HEK293 (cell line): Measurements from ENCODE around the gene B4GALNT4.

Experiments used
- CTCF ChIA-PET: fragments of 350-600 bp; formaldehyde crosslinking; extraction: SDS; loops from one replicate; lab custom pipeline; 2021; ENCODE audit warnings: antibody characterized with exemption; lab: Yijun Ruan, JAX
- POLR2A ChIA-PET: fragments of 300-600 bp; formaldehyde crosslinking; extraction: SDS; loops from one replicate; lab custom pipeline; 2020; ENCODE audit warnings: antibody characterized with exemption, inconsistent platforms; lab: Yijun Ruan, JAX
- H3K27ac ChIP-seq: fragments of 200-500 bp; sonication (Bioruptor generic); 2 replicates; pipeline ENCODE4 v1.5.1; 2014; ENCODE audit warnings: low read depth, low read length, control low read depth, inconsistent platforms; ENCODE audit errors: extremely low read depth
- H3K36me3 ChIP-seq, 2 experiments: fragments of 200-500 bp in 1 of 2; sonication (Bioruptor generic) in 1 of 2; 1 replicate in 1 of 2; 2 replicates in 1 of 2; pipeline ENCODE4 v1.5.1; 2014 to 2017; ENCODE audit warnings: inconsistent platforms in 2 of 2, low read length in 2 of 2; ENCODE audit not compliant: control insufficient read depth in 2 of 2, insufficient read depth in 1 of 2
- H3K4me1 ChIP-seq: fragments of 200-500 bp; sonication (Bioruptor generic); 2 replicates; pipeline ENCODE4 v1.5.1; 2014; ENCODE audit warnings: mild to moderate bottlenecking, low read length, inconsistent platforms; ENCODE audit not compliant: control insufficient read depth, insufficient read depth
- H3K4me3 ChIP-seq: 2 replicates; pipeline ENCODE4 v1.5.1; 2011; ENCODE audit warnings: low read depth, mild to moderate bottlenecking, control low read depth, low read length, moderate library complexity
- H3K9me3 ChIP-seq: fragments of 200-500 bp; sonication (Bioruptor generic); 2 replicates; pipeline ENCODE4 v1.5.1; 2014; ENCODE audit warnings: low read depth, low read length, inconsistent platforms; ENCODE audit not compliant: control insufficient read depth, insufficient read depth
- GLIS1 ChIP-seq: fragments of 450-650 bp; formaldehyde crosslinking; IDR thresholded peaks from 2 replicates; pipeline ENCODE4 v1.5.1; 2016; ENCODE audit warnings: missing biosample characterization, missing genetic modification characterization
- HOXD13 ChIP-seq: sonication (generic); formaldehyde crosslinking; IDR thresholded peaks from 2 replicates; pipeline ENCODE4 v1.8.0; 2022; ENCODE audit warnings: missing genetic modification reagents, borderline replicate concordance
- KLF1 ChIP-seq: fragments of 450-650 bp; formaldehyde crosslinking; IDR thresholded peaks from 2 replicates; pipeline ENCODE4 v1.5.1; 2016; ENCODE audit warnings: missing biosample characterization, missing genetic modification characterization
- OSR2 ChIP-seq: fragments of 450-650 bp; formaldehyde crosslinking; IDR thresholded peaks from 2 replicates; pipeline ENCODE4 v1.5.1; 2016; ENCODE audit warnings: missing biosample characterization, missing genetic modification characterization
- SP2 ChIP-seq: fragments of 450-650 bp; formaldehyde crosslinking; IDR thresholded peaks from 2 replicates; pipeline ENCODE4 v1.5.1; 2016; ENCODE audit warnings: missing biosample characterization, missing genetic modification characterization
- SP3 ChIP-seq: fragments of 450-650 bp; formaldehyde crosslinking; IDR thresholded peaks from 2 replicates; pipeline ENCODE4 v1.5.1; 2016; ENCODE audit warnings: missing biosample characterization, missing genetic modification characterization
- YY1 ChIP-seq: fragments of 450-650 bp; formaldehyde crosslinking; IDR thresholded peaks from 2 replicates; pipeline ENCODE4 v1.5.1; 2018; ENCODE audit warnings: missing biosample characterization, missing genetic modification characterization
- ZBTB17 ChIP-seq: fragments of 450-650 bp; formaldehyde crosslinking; IDR thresholded peaks from 2 replicates; pipeline ENCODE4 v1.5.1; 2016; ENCODE audit warnings: missing biosample characterization, missing genetic modification characterization
- ZBTB7A ChIP-seq: fragments of 450-650 bp; formaldehyde crosslinking; IDR thresholded peaks from 2 replicates; pipeline ENCODE4 v1.5.1; 2016; ENCODE audit warnings: low read depth, missing biosample characterization, missing genetic modification characterization
- ZFP3 ChIP-seq: fragments of 450-650 bp; formaldehyde crosslinking; IDR thresholded peaks from 2 replicates; pipeline ENCODE4 v1.5.1; 2016; ENCODE audit warnings: low read depth, missing biosample characterization, missing genetic modification characterization
- ZNF146 ChIP-seq: fragments of 450-650 bp; formaldehyde crosslinking; IDR thresholded peaks from 2 replicates; pipeline ENCODE4 v1.5.1; 2016; ENCODE audit warnings: missing biosample characterization, missing genetic modification characterization
- ZNF169 ChIP-seq: fragments of 450-650 bp; formaldehyde crosslinking; IDR thresholded peaks from 2 replicates; pipeline ENCODE4 v1.5.1; 2016; ENCODE audit warnings: missing biosample characterization, missing genetic modification characterization
- ZNF202 ChIP-seq: fragments of 450-650 bp; formaldehyde crosslinking; IDR thresholded peaks from 2 replicates; pipeline ENCODE4 v1.5.1; 2016; ENCODE audit warnings: missing biosample characterization, missing genetic modification characterization, borderline replicate concordance
- ZNF239 ChIP-seq: fragments of 450-650 bp; formaldehyde crosslinking; IDR thresholded peaks from 2 replicates; pipeline ENCODE4 v1.5.1; 2016; ENCODE audit warnings: missing biosample characterization, missing genetic modification characterization
- ZNF324 ChIP-seq: fragments of 450-650 bp; formaldehyde crosslinking; IDR thresholded peaks from 2 replicates; pipeline ENCODE4 v1.5.1; 2016; ENCODE audit warnings: missing biosample characterization, missing genetic modification characterization
- ZNF416 ChIP-seq: fragments of 450-650 bp; formaldehyde crosslinking; IDR thresholded peaks from 2 replicates; pipeline ENCODE4 v1.5.1; 2016; ENCODE audit warnings: missing biosample characterization, missing genetic modification characterization
- ZNF510 ChIP-seq: fragments of 450-650 bp; formaldehyde crosslinking; IDR thresholded peaks from 2 replicates; pipeline ENCODE4 v1.5.1; 2018; ENCODE audit warnings: mild to moderate bottlenecking, missing genetic modification characterization, missing biosample characterization; ENCODE audit not compliant: insufficient replicate concordance
- ZNF558 ChIP-seq: fragments of 450-650 bp; formaldehyde crosslinking; IDR thresholded peaks from 2 replicates; pipeline ENCODE4 v1.5.1; 2016; ENCODE audit warnings: missing biosample characterization, missing genetic modification characterization
- ZNF561 ChIP-seq: fragments of 450-650 bp; IDR thresholded peaks from 2 replicates; pipeline ENCODE4 v1.5.1; 2018; ENCODE audit warnings: missing biosample characterization, missing genetic modification characterization, borderline replicate concordance
- ZNF585B ChIP-seq: fragments of 450-650 bp; formaldehyde crosslinking; IDR thresholded peaks from 2 replicates; pipeline ENCODE4 v1.5.1; 2016; ENCODE audit warnings: missing biosample characterization, missing genetic modification characterization
- ZNF658 ChIP-seq: fragments of 450-650 bp; formaldehyde crosslinking; IDR thresholded peaks from 2 replicates; pipeline ENCODE4; 2016; ENCODE audit warnings: missing biosample characterization, missing genetic modification characterization
- ZNF707 ChIP-seq: fragments of 450-650 bp; formaldehyde crosslinking; IDR thresholded peaks from 2 replicates; pipeline ENCODE4 v1.5.1; 2016; ENCODE audit warnings: missing biosample characterization, missing genetic modification characterization
- TF ChIP-seq, protein P1 (sequence below): fragments of 450-650 bp; formaldehyde crosslinking; IDR thresholded peaks from 2 replicates; pipeline ENCODE4 v1.5.1; 2016; ENCODE audit warnings: missing biosample characterization, missing genetic modification characterization
- TF ChIP-seq, protein P2 (sequence below): fragments of 450-650 bp; formaldehyde crosslinking; IDR thresholded peaks from 2 replicates; pipeline ENCODE4 v1.5.1; 2016; ENCODE audit warnings: missing biosample characterization, missing genetic modification characterization, borderline replicate concordance
- TF ChIP-seq, protein P3 (sequence below): fragments of 450-650 bp; formaldehyde crosslinking; IDR thresholded peaks from 2 replicates; pipeline ENCODE4 v1.5.1; 2017; ENCODE audit warnings: missing biosample characterization, missing genetic modification characterization
- TF ChIP-seq, protein P4 (sequence below): fragments of 450-650 bp; formaldehyde crosslinking; IDR thresholded peaks from 2 replicates; pipeline ENCODE4 v1.5.1; 2016; ENCODE audit warnings: missing biosample characterization, missing genetic modification characterization, low read depth
- TF ChIP-seq, protein P5 (sequence below): fragments of 450-650 bp; formaldehyde crosslinking; IDR thresholded peaks from 2 replicates; pipeline ENCODE4 v1.5.1; 2017; ENCODE audit warnings: missing biosample characterization, missing genetic modification characterization

The B4GALNT4 gene

DNA sequence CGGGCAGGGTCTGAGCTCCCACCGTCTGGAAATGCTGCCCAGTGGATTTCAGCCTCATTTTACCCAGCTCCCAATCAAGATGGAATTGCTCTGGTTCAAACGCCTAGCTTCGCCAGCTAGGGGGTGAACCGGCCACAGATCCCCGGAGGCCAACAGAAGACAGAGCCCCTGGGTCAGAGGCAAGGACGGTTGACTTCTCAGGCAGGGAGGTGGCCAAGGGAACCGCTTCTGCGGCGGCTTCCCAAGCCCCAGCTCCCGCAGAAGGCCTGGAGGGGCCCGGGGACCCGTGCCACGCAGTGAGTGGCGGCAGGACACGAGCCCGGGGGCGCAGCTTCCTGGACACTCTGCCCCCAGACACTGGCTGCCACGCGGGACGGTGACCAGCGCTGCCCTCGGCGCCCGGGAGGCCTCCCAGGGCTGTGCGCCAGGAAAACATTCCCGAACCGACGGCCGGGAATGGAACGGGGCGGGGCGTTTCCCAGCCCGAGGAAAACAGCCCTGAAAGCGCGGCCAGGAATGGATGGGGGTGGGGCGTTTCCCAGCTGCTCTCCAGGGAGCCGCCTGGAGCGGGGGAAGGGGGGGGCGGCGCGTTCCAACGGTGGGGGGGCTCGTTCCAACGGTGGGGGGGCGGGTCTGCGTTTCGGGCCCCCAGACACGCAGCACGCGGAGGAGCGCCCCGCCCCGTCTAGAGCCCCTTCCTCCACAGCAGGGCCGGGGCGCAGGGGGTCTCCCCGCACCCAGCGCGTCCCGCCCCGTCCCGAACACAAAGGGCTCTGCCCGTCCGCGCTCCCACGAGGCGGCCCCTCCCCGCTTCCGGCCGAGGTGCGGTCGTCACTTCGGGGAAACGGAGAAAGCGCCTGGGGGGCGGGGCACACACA, 13.5 kb upstream of the B4GALNT4 start (continued):
- TF ChIP-seq SP3 (tag by site-specific recombination) (peak; percentile 40), GLIS1 (tag by site-specific recombination) (peak; percentile 86), ZNF239 (tag by site-specific recombination) (no peak), SP2 (peak; percentile 44), YY1 (tag by site-specific recombination) (no peak), ZNF146 (tag by site-specific recombination) (no peak), KLF1 (peak; percentile 62), ZBTB7A (tag by site-specific recombination) (peak; percentile 58; the same call in 1 of the 2 replicates), OSR2 (tag by site-specific recombination) (peak; percentile 61), HOXD13 (CRISPR knock-in tag) (no peak), ZBTB17 (tag by site-specific recombination) (peak; percentile 29; the same call in 1 of the 2 replicates), ZNF324 (no peak)

DNA sequence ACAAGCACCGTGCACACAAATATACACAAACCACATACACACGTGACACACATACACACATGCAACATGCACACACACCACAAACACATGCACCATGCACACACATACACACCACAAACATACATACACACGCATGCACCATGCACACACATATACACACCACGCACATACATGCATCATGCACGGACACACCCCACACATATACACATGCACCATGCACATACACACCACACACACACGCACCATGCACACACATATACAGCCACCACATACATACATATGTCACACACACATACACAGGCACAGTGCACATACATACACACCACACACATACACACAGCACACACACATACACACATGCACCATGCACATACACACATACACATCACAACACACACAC, 12.7 kb upstream of the B4GALNT4 start:
- Histone ChIP-seq H3K27ac (no peak overlapping the region), H3K36me3 (no peaks in the 10 kb centered on the region), H3K4me1 (no peaks in the 10 kb centered on the region), H3K9me3 (no peaks in the 10 kb centered on the region), H3K4me3 (no peak overlapping the region)
- TF ChIP-seq ZNF707 (tag by site-specific recombination): no peak
- no peak for TF ChIP-seq ZNF658 (tag by site-specific recombination)
- no peak for TF ChIP-seq ZFP3 (tag by site-specific recombination)
- TF ChIP-seq, protein P1, sequence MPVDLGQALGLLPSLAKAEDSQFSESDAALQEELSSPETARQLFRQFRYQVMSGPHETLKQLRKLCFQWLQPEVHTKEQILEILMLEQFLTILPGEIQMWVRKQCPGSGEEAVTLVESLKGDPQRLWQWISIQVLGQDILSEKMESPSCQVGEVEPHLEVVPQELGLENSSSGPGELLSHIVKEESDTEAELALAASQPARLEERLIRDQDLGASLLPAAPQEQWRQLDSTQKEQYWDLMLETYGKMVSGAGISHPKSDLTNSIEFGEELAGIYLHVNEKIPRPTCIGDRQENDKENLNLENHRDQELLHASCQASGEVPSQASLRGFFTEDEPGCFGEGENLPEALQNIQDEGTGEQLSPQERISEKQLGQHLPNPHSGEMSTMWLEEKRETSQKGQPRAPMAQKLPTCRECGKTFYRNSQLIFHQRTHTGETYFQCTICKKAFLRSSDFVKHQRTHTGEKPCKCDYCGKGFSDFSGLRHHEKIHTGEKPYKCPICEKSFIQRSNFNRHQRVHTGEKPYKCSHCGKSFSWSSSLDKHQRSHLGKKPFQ (tag by site-specific recombination): peak; percentile 79; the same call in 1 of the 2 replicates
- TF ChIP-seq, protein P2, sequence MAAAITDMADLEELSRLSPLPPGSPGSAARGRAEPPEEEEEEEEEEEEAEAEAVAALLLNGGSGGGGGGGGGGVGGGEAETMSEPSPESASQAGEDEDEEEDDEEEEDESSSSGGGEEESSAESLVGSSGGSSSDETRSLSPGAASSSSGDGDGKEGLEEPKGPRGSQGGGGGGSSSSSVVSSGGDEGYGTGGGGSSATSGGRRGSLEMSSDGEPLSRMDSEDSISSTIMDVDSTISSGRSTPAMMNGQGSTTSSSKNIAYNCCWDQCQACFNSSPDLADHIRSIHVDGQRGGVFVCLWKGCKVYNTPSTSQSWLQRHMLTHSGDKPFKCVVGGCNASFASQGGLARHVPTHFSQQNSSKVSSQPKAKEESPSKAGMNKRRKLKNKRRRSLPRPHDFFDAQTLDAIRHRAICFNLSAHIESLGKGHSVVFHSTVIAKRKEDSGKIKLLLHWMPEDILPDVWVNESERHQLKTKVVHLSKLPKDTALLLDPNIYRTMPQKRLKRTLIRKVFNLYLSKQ: no peak
- TF ChIP-seq KLF1: no peak
- TF ChIP-seq, protein P3, sequence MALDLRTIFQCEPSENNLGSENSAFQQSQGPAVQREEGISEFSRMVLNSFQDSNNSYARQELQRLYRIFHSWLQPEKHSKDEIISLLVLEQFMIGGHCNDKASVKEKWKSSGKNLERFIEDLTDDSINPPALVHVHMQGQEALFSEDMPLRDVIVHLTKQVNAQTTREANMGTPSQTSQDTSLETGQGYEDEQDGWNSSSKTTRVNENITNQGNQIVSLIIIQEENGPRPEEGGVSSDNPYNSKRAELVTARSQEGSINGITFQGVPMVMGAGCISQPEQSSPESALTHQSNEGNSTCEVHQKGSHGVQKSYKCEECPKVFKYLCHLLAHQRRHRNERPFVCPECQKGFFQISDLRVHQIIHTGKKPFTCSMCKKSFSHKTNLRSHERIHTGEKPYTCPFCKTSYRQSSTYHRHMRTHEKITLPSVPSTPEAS (tag by site-specific recombination): peak; percentile 75
- TF ChIP-seq ZNF585B (tag by site-specific recombination): no peak
- ChIA-PET POLR2A (interaction anchor here (1.1 to 1.8 kb wide), 2 partner anchors 149 to 150 kb away, joined by 3 to 8 read pairs; partner anchors contain the start of genes BET1L, RIC8A and RNH1), CTCF (interaction anchor here (0.6 to 2.2 kb wide), 3 partner anchors 92 to 163 kb away, joined by 3 to 18 read pairs (median 9); no protein-coding TSS in a partner anchor)

DNA sequence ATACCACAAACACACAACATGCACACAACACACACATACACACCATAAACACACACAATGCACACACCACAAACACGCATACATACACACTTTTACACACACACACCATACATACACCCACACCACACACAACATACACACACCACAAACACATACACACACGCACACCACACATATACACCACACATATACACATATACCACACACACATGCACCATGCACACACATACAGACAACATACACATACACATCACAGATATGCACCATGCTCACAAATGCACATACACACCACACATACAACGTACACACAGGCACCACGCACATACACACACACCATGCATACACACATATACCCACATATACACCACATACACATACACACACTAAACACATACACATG, 11.7 kb upstream of the B4GALNT4 start:
- CTCF ChIA-PET: no interaction called here
- TF ChIP-seq ZNF561 (tag by site-specific recombination): no peak
- TF ChIP-seq, protein P4, sequence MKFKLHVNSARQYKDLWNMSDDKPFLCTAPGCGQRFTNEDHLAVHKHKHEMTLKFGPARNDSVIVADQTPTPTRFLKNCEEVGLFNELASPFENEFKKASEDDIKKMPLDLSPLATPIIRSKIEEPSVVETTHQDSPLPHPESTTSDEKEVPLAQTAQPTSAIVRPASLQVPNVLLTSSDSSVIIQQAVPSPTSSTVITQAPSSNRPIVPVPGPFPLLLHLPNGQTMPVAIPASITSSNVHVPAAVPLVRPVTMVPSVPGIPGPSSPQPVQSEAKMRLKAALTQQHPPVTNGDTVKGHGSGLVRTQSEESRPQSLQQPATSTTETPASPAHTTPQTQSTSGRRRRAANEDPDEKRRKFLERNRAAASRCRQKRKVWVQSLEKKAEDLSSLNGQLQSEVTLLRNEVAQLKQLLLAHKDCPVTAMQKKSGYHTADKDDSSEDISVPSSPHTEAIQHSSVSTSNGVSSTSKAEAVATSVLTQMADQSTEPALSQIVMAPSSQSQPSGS (tag by site-specific recombination): no peak
- TF ChIP-seq ZNF169 (tag by site-specific recombination): 0 out of 2 replicates have a peak, but pooled peaks have one; percentile 14
- no peak for TF ChIP-seq ZNF416
- no peak for TF ChIP-seq ZNF510
- TF ChIP-seq ZBTB17 (tag by site-specific recombination): no peak
- TF ChIP-seq ZNF202: no peak
- TF ChIP-seq ZNF558 (tag by site-specific recombination): no peak
- TF ChIP-seq, protein P5, sequence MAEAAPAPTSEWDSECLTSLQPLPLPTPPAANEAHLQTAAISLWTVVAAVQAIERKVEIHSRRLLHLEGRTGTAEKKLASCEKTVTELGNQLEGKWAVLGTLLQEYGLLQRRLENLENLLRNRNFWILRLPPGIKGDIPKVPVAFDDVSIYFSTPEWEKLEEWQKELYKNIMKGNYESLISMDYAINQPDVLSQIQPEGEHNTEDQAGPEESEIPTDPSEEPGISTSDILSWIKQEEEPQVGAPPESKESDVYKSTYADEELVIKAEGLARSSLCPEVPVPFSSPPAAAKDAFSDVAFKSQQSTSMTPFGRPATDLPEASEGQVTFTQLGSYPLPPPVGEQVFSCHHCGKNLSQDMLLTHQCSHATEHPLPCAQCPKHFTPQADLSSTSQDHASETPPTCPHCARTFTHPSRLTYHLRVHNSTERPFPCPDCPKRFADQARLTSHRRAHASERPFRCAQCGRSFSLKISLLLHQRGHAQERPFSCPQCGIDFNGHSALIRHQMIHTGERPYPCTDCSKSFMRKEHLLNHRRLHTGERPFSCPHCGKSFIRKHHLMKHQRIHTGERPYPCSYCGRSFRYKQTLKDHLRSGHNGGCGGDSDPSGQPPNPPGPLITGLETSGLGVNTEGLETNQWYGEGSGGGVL (tag by site-specific recombination): no peak

More for the DNA sequence above, 11.7 kb upstream of the B4GALNT4 start:
- H3K27ac ChIP-seq: no peak overlapping the region
- no peak overlapping the region for H3K4me3 ChIP-seq
- H3K4me1 ChIP-seq: no peaks in the 10 kb centered on the region
- POLR2A ChIA-PET: no interaction called here
- no peaks in the 10 kb centered on the region for H3K9me3 ChIP-seq
- no peaks in the 10 kb centered on the region for H3K36me3 ChIP-seq
